HepG2 (cell line): ENCODE measurements around the gene BIRC5. TPM values are rescaled to one million over a fixed set of nuclear protein-coding genes. Genes with fewer than 3 reads are reported as not detected.

Experiments
- BRD4 ChIP-seq: sonication (generic); formaldehyde crosslinking; IDR thresholded peaks from 2 replicates; pipeline ENCODE4 v1.4.0; 2020; ENCODE audit warnings: missing genetic modification reagents
- ELF3 ChIP-seq: IDR thresholded peaks from 2 replicates; pipeline ENCODE4 v1.6.1; 2016; ENCODE audit warnings: missing genetic modification reagents, missing compliant biosample characterization
- GFI1 ChIP-seq: sonication (generic); formaldehyde crosslinking; IDR thresholded peaks from 2 replicates; pipeline ENCODE4 v1.5.0; 2020; ENCODE audit warnings: missing genetic modification reagents, mild to moderate bottlenecking, borderline replicate concordance
- HNRNPK ChIP-seq: fragments of 200-400 bp; formaldehyde crosslinking; IDR thresholded peaks from 2 replicates; pipeline ENCODE4 v1.6.1; 2018; ENCODE audit warnings: low read length, low read depth, moderate library complexity, mild to moderate bottlenecking; ENCODE audit not compliant: poor library complexity, severe bottlenecking
- MAF1 ChIP-seq: sonication (generic); formaldehyde crosslinking; IDR thresholded peaks from 2 replicates; pipeline ENCODE4 v1.5.0; 2020; ENCODE audit warnings: missing genetic modification reagents, borderline replicate concordance
- NBN ChIP-seq: fragments of 450-650 bp; conservative IDR thresholded peaks from 2 replicates; pipeline ENCODE4 v1.6.1; 2017
- NFKB2 ChIP-seq: sonication (generic); formaldehyde crosslinking; IDR thresholded peaks from 2 replicates; pipeline ENCODE4 v1.4.0; 2020; ENCODE audit warnings: missing genetic modification reagents, borderline replicate concordance
- REPIN1 ChIP-seq: sonication (generic); formaldehyde crosslinking; IDR thresholded peaks from 2 replicates; pipeline ENCODE4 v1.8.0; 2022; ENCODE audit warnings: missing genetic modification reagents, low read depth, mild to moderate bottlenecking, borderline replicate concordance
- SP2 ChIP-seq: sonication (generic); formaldehyde crosslinking; IDR thresholded peaks from 2 replicates; pipeline ENCODE4 v1.5.1; 2020; ENCODE audit warnings: mild to moderate bottlenecking, missing genetic modification reagents
- ZBTB20 ChIP-seq: sonication (generic); formaldehyde crosslinking; IDR thresholded peaks from 2 replicates; pipeline ENCODE4 v1.8.1; 2023; ENCODE audit warnings: missing genetic modification reagents, low read depth, mild to moderate bottlenecking, borderline replicate concordance
- ZIK1 ChIP-seq: sonication (generic); formaldehyde crosslinking; IDR thresholded peaks from 2 replicates; pipeline ENCODE4 v1.5.0; 2020; ENCODE audit warnings: mild to moderate bottlenecking, low read depth, missing genetic modification reagents, borderline replicate concordance
- ZNF44 ChIP-seq: sonication (generic); formaldehyde crosslinking; IDR thresholded peaks from 2 replicates; pipeline ENCODE4 v1.5.1; 2020; ENCODE audit warnings: mild to moderate bottlenecking, missing genetic modification reagents
- ZNF644 ChIP-seq: IDR thresholded peaks from 2 replicates; pipeline ENCODE4 v1.6.1; 2016; ENCODE audit warnings: low read depth
- ZNF672 ChIP-seq: sonication (generic); formaldehyde crosslinking; IDR thresholded peaks from 2 replicates; pipeline ENCODE4 v1.8.1; 2022; ENCODE audit warnings: missing genetic modification reagents
- ZNF841 ChIP-seq: sonication (generic); formaldehyde crosslinking; IDR thresholded peaks from 2 replicates; pipeline ENCODE4 v1.8.1; 2023; ENCODE audit warnings: missing genetic modification reagents, borderline replicate concordance
- ZSCAN12 ChIP-seq: sonication (generic); formaldehyde crosslinking; IDR thresholded peaks from 2 replicates; pipeline ENCODE4 v1.9.0; 2021; ENCODE audit warnings: mild to moderate bottlenecking, missing genetic modification reagents
- ZSCAN9 ChIP-seq: IDR thresholded peaks from 2 replicates; pipeline ENCODE4 v1.6.1; 2016; ENCODE audit warnings: borderline replicate concordance
- polyA plus RNA-seq, 8 experiments: library from polyadenylated mRNA; depleted of rRNA in 3 of 8; stranded (reverse) in 7 of 8; unstranded in 1 of 8; fragments of >200 nt; fragmentation: Illumina TruSeq in 4 of 8; extraction: Trizol in 4 of 8; gene quantifications; 2 replicates each; pipeline versions ENCODE4 v1.2.1 to v1.2.3, GENCODE V29; 2011 to 2016; ENCODE audit warnings: low read depth in 4 of 8, missing spikeins in 1 of 8, mixed read lengths in 1 of 8; ENCODE audit not compliant: insufficient read depth in 1 of 8
- total RNA-seq, 5 experiments: library from RNA; depleted of rRNA; stranded (reverse); fragments of >200 nt; fragmentation: Illumina TruSeq; extraction: Trizol; gene quantifications; 2 replicates each; pipeline ENCODE4 v1.2.3, GENCODE V29; 2016; ENCODE audit warnings: low read depth in 1 of 5
- TF ChIP-seq, protein P1 (sequence below): sonication (generic); formaldehyde crosslinking; IDR thresholded peaks from 2 replicates; pipeline ENCODE4 v1.5.0; 2020; ENCODE audit warnings: mild to moderate bottlenecking, missing genetic modification reagents, borderline replicate concordance
- TF ChIP-seq, protein P2 (sequence below): sonication (generic); formaldehyde crosslinking; IDR thresholded peaks from 2 replicates; pipeline ENCODE4 v1.8.1; 2023; ENCODE audit warnings: mild to moderate bottlenecking, missing genetic modification reagents
- TF ChIP-seq, protein P3 (sequence below): sonication (generic); formaldehyde crosslinking; IDR thresholded peaks from 2 replicates; pipeline ENCODE4 v1.4.0; 2020; ENCODE audit warnings: missing genetic modification reagents

The BIRC5 gene
- total and polyA plus RNA-seq, 2 of the 13 experiments (the other 11 are each of a cell fraction or from before 2014, with no cell fraction given): 30.3 to 135 TPM

DNA sequence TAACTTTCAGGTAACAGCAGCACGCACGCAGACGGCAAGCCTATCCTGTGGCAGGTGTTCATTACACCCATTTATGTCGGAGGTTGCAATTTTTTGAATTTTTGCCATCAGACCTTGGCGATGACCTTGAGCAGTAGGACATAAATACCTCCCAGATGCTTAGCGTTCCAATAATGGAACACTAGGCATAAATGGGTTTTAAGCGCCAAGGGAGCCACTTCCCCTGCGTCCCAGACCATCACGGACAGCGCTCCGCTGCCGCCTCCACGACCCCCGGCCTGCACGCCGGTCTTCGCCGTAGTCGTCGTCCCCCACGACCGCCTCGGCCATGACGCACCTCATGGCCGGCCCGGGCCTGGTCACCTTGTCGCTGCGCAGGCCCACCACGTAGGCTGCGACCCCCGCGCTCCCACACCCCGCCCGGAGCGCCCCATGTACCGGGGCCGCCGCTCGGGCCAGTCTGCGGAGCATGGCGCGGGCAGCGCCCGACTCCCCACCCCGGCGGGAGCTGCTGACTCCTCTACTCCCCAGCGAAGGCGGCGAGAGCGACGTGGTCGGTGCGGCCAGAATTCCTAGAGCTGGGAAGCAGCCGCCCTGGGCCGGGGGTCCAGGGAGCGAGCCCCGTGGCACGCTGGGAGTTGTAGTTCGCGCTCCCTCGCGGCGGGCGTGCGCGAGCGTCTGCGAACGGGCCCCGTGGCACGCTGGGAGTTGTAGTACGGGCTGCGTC lies 40.1 kb downstream of the BIRC5 start (continued):
- TF ChIP-seq, protein P1, sequence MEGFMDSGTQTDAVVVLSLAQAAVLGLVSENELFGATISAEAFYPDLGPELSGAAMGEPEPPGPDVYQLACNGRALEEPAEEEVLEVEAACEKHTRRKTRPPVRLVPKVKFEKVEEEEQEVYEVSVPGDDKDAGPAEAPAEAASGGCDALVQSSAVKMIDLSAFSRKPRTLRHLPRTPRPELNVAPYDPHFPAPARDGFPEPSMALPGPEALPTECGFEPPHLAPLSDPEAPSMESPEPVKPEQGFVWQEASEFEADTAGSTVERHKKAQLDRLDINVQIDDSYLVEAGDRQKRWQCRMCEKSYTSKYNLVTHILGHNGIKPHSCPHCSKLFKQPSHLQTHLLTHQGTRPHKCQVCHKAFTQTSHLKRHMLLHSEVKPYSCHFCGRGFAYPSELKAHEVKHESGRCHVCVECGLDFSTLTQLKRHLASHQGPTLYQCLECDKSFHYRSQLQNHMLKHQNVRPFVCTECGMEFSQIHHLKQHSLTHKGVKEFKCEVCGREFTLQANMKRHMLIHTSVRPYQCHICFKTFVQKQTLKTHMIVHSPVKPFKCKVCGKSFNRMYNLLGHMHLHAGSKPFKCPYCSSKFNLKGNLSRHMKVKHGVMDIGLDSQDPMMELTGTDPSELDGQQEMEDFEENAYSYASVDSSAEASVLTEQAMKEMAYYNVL (CRISPR knock-in tag): no peak; the same call in none of the 2 replicates
- TF ChIP-seq ELF3 (peak; percentile 66), NFKB2 (CRISPR knock-in tag) (peak; percentile 90; the same call in 1 of the 2 replicates), ZSCAN12 (CRISPR knock-in tag) (no peak), ZBTB20 (CRISPR knock-in tag) (peak; percentile 46; the same call in 1 of the 2 replicates), ZSCAN9 (CRISPR knock-in tag) (no peak), ZNF672 (CRISPR knock-in tag) (0 out of 2 replicates have a peak, but pooled peaks have one; percentile 31), ZIK1 (CRISPR knock-in tag) (peak; percentile 90; the same call in 1 of the 2 replicates), BRD4 (peak; percentile 84; the same call in 1 of the 2 replicates), HNRNPK (peak; percentile 44), NBN (no peak), REPIN1 (CRISPR knock-in tag) (peak; percentile 93), GFI1 (peak; percentile 39; the same call in 1 of the 2 replicates), ZNF44 (CRISPR knock-in tag) (peak; percentile 90), ZNF644 (CRISPR knock-in tag) (no peak), ZNF841 (no peak), MAF1 (CRISPR knock-in tag) (peak; percentile 62; the same call in 1 of the 2 replicates), SP2 (peak; percentile 59; the same call in 1 of the 2 replicates)
- TF ChIP-seq, protein P2, sequence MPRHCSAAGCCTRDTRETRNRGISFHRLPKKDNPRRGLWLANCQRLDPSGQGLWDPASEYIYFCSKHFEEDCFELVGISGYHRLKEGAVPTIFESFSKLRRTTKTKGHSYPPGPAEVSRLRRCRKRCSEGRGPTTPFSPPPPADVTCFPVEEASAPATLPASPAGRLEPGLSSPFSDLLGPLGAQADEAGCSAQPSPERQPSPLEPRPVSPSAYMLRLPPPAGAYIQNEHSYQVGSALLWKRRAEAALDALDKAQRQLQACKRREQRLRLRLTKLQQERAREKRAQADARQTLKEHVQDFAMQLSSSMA (CRISPR knock-in tag): 0 out of 2 replicates have a peak, but pooled peaks have one; percentile 52
- TF ChIP-seq, protein P3, sequence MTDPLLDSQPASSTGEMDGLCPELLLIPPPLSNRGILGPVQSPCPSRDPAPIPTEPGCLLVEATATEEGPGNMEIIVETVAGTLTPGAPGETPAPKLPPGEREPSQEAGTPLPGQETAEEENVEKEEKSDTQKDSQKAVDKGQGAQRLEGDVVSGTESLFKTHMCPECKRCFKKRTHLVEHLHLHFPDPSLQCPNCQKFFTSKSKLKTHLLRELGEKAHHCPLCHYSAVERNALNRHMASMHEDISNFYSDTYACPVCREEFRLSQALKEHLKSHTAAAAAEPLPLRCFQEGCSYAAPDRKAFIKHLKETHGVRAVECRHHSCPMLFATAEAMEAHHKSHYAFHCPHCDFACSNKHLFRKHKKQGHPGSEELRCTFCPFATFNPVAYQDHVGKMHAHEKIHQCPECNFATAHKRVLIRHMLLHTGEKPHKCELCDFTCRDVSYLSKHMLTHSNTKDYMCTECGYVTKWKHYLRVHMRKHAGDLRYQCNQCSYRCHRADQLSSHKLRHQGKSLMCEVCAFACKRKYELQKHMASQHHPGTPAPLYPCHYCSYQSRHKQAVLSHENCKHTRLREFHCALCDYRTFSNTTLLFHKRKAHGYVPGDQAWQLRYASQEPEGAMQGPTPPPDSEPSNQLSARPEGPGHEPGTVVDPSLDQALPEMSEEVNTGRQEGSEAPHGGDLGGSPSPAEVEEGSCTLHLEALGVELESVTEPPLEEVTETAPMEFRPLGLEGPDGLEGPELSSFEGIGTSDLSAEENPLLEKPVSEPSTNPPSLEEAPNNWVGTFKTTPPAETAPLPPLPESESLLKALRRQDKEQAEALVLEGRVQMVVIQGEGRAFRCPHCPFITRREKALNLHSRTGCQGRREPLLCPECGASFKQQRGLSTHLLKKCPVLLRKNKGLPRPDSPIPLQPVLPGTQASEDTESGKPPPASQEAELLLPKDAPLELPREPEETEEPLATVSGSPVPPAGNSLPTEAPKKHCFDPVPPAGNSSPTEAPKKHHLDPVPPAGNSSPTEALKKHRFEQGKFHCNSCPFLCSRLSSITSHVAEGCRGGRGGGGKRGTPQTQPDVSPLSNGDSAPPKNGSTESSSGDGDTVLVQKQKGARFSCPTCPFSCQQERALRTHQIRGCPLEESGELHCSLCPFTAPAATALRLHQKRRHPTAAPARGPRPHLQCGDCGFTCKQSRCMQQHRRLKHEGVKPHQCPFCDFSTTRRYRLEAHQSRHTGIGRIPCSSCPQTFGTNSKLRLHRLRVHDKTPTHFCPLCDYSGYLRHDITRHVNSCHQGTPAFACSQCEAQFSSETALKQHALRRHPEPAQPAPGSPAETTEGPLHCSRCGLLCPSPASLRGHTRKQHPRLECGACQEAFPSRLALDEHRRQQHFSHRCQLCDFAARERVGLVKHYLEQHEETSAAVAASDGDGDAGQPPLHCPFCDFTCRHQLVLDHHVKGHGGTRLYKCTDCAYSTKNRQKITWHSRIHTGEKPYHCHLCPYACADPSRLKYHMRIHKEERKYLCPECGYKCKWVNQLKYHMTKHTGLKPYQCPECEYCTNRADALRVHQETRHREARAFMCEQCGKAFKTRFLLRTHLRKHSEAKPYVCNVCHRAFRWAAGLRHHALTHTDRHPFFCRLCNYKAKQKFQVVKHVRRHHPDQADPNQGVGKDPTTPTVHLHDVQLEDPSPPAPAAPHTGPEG: peak; percentile 91
